GM12875 (cell line): ENCODE data around the gene NEO1.

Source experiments
- H3K4me3 ChIP-seq: one replicate; pipeline ENCODE4 v1.5.1; 2011; ENCODE audit warnings: low read depth, low read length, control low read depth
- TF ChIP-seq, protein P1 (sequence below): IDR thresholded peaks from 2 replicates; pipeline ENCODE4 v1.5.1; 2011; ENCODE audit warnings: low read depth, mild to moderate bottlenecking, control low read depth, inconsistent platforms, low read length, moderate library complexity, borderline replicate concordance; ENCODE audit not compliant: insufficient read depth

Gene NEO1

DNA sequence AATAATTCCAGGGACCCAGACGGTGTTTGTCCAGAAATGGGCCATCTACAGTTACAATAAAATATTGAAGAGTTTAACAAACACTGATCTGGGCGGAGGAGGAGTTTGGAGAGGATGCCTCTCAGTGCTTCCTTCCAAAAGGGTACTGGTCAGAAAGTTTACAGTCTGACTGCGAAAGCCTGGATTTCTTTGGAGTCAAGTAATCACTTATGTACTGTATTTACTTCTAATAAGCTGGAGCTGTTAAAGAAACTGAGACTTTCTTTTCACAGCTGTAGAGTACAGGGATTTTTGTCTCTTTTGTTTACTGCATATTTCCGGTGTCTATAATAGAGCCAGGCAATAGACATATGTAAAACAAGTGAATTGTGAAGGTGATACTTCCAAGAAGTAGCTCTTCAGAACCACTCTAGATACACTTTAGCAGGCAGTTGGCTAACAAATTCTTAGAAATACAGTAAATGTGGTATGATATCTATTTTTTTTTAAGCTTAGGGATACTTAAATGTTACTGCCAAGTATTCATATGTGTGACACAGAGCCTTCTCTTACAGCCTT, 22.1 kb upstream of the NEO1 start:
- TF ChIP-seq, protein P1, sequence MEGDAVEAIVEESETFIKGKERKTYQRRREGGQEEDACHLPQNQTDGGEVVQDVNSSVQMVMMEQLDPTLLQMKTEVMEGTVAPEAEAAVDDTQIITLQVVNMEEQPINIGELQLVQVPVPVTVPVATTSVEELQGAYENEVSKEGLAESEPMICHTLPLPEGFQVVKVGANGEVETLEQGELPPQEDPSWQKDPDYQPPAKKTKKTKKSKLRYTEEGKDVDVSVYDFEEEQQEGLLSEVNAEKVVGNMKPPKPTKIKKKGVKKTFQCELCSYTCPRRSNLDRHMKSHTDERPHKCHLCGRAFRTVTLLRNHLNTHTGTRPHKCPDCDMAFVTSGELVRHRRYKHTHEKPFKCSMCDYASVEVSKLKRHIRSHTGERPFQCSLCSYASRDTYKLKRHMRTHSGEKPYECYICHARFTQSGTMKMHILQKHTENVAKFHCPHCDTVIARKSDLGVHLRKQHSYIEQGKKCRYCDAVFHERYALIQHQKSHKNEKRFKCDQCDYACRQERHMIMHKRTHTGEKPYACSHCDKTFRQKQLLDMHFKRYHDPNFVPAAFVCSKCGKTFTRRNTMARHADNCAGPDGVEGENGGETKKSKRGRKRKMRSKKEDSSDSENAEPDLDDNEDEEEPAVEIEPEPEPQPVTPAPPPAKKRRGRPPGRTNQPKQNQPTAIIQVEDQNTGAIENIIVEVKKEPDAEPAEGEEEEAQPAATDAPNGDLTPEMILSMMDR, result no peak
- no peak overlapping the region for H3K4me3 ChIP-seq

GRCh38 chr15:73031648-73032047, 20.6 kb upstream of the NEO1 start:
- TF ChIP-seq, protein P1, result no peak

GRCh38 chr15:73033611-73034010, 18.7 kb upstream of the NEO1 start:
- H3K4me3 ChIP-seq, result no peak overlapping the region
- TF ChIP-seq, protein P1, result no peak

More at GRCh38 chr15:73031648-73032047, 20.6 kb upstream of the NEO1 start:
- H3K4me3 ChIP-seq, result no peak overlapping the region

DNA sequence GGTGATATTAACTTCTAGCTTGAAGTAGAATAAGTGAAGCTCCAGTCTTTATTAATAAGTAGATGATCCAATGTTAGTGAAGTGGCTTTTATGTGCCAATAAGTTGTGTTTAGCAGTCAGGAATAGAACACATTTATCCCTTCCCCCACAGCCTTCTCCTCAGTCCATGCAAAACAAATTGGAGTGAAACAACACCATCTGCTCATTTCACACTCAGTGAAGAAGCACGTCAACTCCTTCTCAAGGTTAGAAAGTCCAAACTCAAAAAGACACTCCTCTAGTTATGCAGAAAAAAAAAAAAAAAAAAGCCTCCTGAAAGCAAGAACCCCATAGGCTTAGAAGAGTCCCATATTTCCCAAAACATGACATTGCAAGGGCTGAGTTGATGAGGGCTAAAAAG, 18.0 kb upstream of the NEO1 start:
- TF ChIP-seq, protein P1, result no peak
- no peak overlapping the region for H3K4me3 ChIP-seq

DNA sequence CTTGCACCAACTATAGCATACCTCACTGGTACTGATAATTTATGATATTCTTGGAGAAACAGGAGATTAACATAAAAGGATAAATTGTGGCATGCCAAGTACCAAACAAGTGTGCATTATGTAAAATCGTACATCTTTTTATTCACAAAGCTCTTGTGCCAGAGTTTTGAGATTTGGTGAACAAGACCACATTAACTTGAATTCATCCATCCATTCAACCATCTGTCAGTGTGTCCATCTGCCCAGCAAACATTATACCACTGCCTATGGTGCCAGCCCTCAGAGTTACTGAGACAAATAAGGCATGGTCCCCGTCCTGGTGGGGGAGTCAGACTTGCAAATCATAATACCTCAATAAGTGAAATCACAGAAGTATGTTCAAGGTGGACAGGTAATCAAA, 17.0 kb upstream of the NEO1 start:
- no peak overlapping the region for H3K4me3 ChIP-seq
- TF ChIP-seq, protein P1, result no peak

DNA sequence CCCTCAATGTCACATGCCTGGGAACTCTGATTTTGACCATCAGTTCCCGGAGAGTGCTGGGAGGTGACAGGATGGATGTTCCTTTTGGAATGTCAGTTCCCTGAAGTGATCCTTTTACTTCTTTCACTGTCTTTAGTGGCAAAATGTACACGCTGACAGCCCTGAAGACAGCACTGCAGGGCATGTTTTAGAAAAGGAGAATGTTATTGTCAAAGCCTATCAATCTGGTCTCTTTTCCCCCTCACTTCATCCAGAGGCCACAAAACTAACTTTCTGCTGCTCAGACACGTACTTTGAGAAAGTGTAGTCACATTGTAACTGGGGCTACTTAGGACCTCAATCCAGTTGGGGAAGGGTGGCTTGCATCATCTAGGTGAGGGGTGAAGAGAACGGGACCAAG, 14.0 kb upstream of the NEO1 start:
- no peak overlapping the region for H3K4me3 ChIP-seq
- TF ChIP-seq, protein P1, result no peak

- no peak overlapping the region for H3K4me3 ChIP-seq
- TF ChIP-seq, protein P1, result no peak
Observed at GRCh38 chr15:73046073-73046472, 6.2 kb upstream of the NEO1 start.
